Keratinocyte (primary cell): ENCODE measurements around the gene ZNF283. TPM values are rescaled to one million over a fixed set of nuclear protein-coding genes. Genes with fewer than 3 reads are reported as not detected.

Experiments
- DNase-seq: peaks from one replicate; pipeline ENCODE4 v3.0.0-alpha.2; 2011; ENCODE audit warnings: low read depth, missing footprints, low spot score
- FAIRE-seq: peaks from 2 replicates; lab custom pipeline; 2011; peaks lifted over from hg19 to GRCh38; lab: Jason Lieb, UNC
- H2AFZ ChIP-seq: 2 replicates; pipeline ENCODE4 v1.6.0; 2012; ENCODE audit warnings: low read length, control low read depth, inconsistent platforms; ENCODE audit not compliant: control insufficient read depth
- H3K27ac ChIP-seq: 2 replicates; pipeline ENCODE4 v1.5.1; 2011; ENCODE audit warnings: low read length; ENCODE audit not compliant: control insufficient read depth, insufficient read depth
- H3K27me3 ChIP-seq: 3 replicates; pipeline ENCODE4 v1.6.0; 2011; ENCODE audit warnings: low read length; ENCODE audit not compliant: control insufficient read depth, insufficient read depth; ENCODE audit errors: extremely low read depth
- H3K36me3 ChIP-seq, 2 experiments: 2 replicates in 1 of 2; 3 replicates in 1 of 2; pipeline ENCODE4 v1.5.1; 2011; ENCODE audit warnings: low read length in 2 of 2, mild to moderate bottlenecking in 1 of 2; ENCODE audit not compliant: control insufficient read depth in 2 of 2, insufficient read depth in 2 of 2; ENCODE audit errors: extremely low read depth in 1 of 2
- H3K4me1 ChIP-seq: 3 replicates; pipeline ENCODE4 v1.5.1; 2011; ENCODE audit warnings: low read length; ENCODE audit not compliant: control insufficient read depth, insufficient read depth; ENCODE audit errors: extremely low read depth
- H3K4me2 ChIP-seq: 3 replicates; pipeline ENCODE4 v1.6.0; 2011; ENCODE audit warnings: low read depth, low read length; ENCODE audit not compliant: control insufficient read depth, insufficient read depth; ENCODE audit errors: extremely low read depth
- H3K4me3 ChIP-seq, 3 experiments: fragments of 200-600 bp in 1 of 3; sonication (generic) in 1 of 3; 2 replicates in 2 of 3; 3 replicates in 1 of 3; pipeline ENCODE4 v1.5.1; 2011 to 2016; ENCODE audit warnings: low read length in 3 of 3, mild to moderate bottlenecking in 3 of 3, control low read depth in 2 of 3, inconsistent platforms in 1 of 3, low read depth in 1 of 3, mixed read lengths in 1 of 3, mixed run types in 1 of 3, moderate library complexity in 1 of 3; ENCODE audit not compliant: control insufficient read depth in 2 of 3, insufficient read depth in 2 of 3; ENCODE audit errors: extremely low read depth in 1 of 3
- H3K79me2 ChIP-seq: 2 replicates; pipeline ENCODE4 v1.6.0; 2012; ENCODE audit warnings: low read length; ENCODE audit not compliant: control insufficient read depth, insufficient read depth
- H3K9ac ChIP-seq: 3 replicates; pipeline ENCODE4 v1.6.0; 2011; ENCODE audit warnings: low read length; ENCODE audit not compliant: control insufficient read depth, insufficient read depth; ENCODE audit errors: extremely low read depth
- H3K9me1 ChIP-seq: 3 replicates; pipeline ENCODE4 v1.6.0; 2011; ENCODE audit warnings: low read length; ENCODE audit not compliant: control insufficient read depth, insufficient read depth; ENCODE audit errors: extremely low read depth
- H3K9me3 ChIP-seq: 2 replicates; pipeline ENCODE4 v1.5.1; 2012; ENCODE audit warnings: low read depth, low read length; ENCODE audit not compliant: control insufficient read depth
- H4K20me1 ChIP-seq: 3 replicates; pipeline ENCODE4 v1.6.0; 2011; ENCODE audit warnings: low read length; ENCODE audit not compliant: control insufficient read depth, insufficient read depth; ENCODE audit errors: extremely low read depth
- EZH2 ChIP-seq: IDR thresholded peaks from one replicate; pipeline ENCODE4 v1.6.1; 2012; ENCODE audit warnings: inconsistent platforms, mild to moderate bottlenecking, low read length, moderate library complexity
- dilution Hi-C: fragments of 300-500 bp; cut with MboI; formaldehyde crosslinking; loops from one replicate; pipeline ENCODE4 v1.7.0; 2020; ENCODE audit warnings: low sequenced_read_pairs; ENCODE audit not compliant: extremely low pct_ligation_motif_present
- polyA plus RNA-seq, 5 experiments: library from polyadenylated mRNA; depleted of rRNA in 3 of 5; stranded (reverse) in 3 of 5; stranded (forward) in 1 of 5; unstranded in 1 of 5; fragments of >200 nt; gene quantifications; 1 replicate in 1 of 5; 2 replicates in 3 of 5; 3 replicates in 1 of 5; pipeline versions ENCODE4 v1.2.1 to v1.2.3, GENCODE V29; 2011 to 2012; ENCODE audit warnings: missing spikeins in 2 of 5, low read depth in 1 of 5, low replicate concordance in 1 of 5
- TF ChIP-seq, protein P1 (sequence below), 3 experiments: IDR thresholded peaks in 1 of 3; conservative IDR thresholded peaks in 1 of 3; optimal IDR thresholded peaks in 1 of 3; 2 replicates in 2 of 3; 3 replicates in 1 of 3; pipeline versions ENCODE3 to v1.5.1; 2011; ENCODE audit warnings: low read length in 3 of 3, mild to moderate bottlenecking in 3 of 3, moderate library complexity in 2 of 3, control low read depth in 1 of 3, inconsistent platforms in 1 of 3; ENCODE audit not compliant: insufficient read depth in 2 of 3; ENCODE audit errors: extremely low read depth in 1 of 3

ZNF283 gene
- polyA plus RNA-seq, 1 donor (not counting 4 experiments of a cell fraction or from before 2014, with no cell fraction given), result 7.7 TPM

DNA sequence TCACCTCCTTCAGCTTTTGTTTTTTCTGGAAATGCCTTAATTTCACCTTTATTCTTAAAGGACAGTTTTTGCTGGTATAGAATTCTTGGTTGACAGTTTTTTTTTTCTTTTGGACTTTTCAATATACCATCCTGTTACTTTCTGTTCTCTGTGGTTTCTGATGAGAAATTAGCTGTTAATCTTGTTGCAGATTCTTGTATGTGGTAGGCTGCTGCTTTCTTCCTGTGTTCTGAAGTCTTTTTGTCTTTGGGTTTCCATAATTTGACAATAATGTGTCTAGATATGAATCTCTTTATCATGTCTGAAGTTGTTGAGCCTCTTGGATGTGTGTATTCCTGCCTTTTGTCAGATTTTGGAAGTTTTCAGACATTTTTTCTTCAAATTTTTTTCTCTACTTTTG, 12.0 kb downstream of the ZNF283 start:
- Histone ChIP-seq H4K20me1 (no peaks in the 10 kb centered on the region), H2AFZ (no peak overlapping the region), H3K4me2 (no peak overlapping the region), H3K4me3 (no peak overlapping the region), H3K79me2 (no peaks in the 10 kb centered on the region), H3K27ac (no peak overlapping the region), H3K36me3 (peaks cover 26 to 49% of the 10 kb centered on the region in 2 experiments), H3K4me1 (no peaks in the 10 kb centered on the region), H3K9me1 (no peaks in the 10 kb centered on the region), H3K9ac (no peak overlapping the region), H3K27me3 (no peaks in the 10 kb centered on the region), H3K9me3 (peaks cover 37% of the 10 kb centered on the region)
- peak; percentile 36 for FAIRE-seq
- TF ChIP-seq, protein P1, sequence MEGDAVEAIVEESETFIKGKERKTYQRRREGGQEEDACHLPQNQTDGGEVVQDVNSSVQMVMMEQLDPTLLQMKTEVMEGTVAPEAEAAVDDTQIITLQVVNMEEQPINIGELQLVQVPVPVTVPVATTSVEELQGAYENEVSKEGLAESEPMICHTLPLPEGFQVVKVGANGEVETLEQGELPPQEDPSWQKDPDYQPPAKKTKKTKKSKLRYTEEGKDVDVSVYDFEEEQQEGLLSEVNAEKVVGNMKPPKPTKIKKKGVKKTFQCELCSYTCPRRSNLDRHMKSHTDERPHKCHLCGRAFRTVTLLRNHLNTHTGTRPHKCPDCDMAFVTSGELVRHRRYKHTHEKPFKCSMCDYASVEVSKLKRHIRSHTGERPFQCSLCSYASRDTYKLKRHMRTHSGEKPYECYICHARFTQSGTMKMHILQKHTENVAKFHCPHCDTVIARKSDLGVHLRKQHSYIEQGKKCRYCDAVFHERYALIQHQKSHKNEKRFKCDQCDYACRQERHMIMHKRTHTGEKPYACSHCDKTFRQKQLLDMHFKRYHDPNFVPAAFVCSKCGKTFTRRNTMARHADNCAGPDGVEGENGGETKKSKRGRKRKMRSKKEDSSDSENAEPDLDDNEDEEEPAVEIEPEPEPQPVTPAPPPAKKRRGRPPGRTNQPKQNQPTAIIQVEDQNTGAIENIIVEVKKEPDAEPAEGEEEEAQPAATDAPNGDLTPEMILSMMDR (optimal IDR thresholded peaks at IDR 0.05 in 1 of 3, IDR thresholded peaks at IDR 0.05 in 1 of 3, conservative IDR thresholded peaks at IDR 0.05 in 1 of 3; ENCODE audit: extremely low read depth in 1 of 3, insufficient read depth in 2 of 3, low read length in 3 of 3), result no peak
- no peak for TF ChIP-seq EZH2
- DNase-seq, result no peak
- dilution Hi-C loops, result no loop called here

DNA sequence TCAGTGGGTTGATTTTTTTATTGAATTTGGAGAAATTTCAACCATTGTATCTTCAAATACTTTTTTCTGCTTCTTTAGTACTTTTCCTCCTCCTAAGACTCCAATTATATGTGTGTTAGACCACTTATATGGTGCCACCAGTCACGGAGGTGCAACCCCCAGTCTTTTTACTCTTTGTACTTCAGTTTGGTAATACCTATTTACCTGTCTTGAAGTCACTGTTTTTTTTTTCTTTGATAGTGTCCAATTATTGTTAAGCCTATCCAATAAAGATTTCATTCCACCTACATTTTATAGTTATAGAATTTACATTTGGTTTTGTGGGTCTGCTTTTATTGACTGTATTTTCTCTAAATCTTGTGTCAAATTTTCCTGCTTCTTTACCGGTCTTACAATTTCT, 14.9 kb downstream of the ZNF283 start:
- no peak for FAIRE-seq
- H3K9me1 ChIP-seq, result no peaks in the 10 kb centered on the region
- dilution Hi-C loops, result no loop called here
- H3K4me2 ChIP-seq, result no peak overlapping the region
- no peak overlapping the region for H3K27ac ChIP-seq
- TF ChIP-seq EZH2, result no peak
- TF ChIP-seq, protein P1 (optimal IDR thresholded peaks at IDR 0.05 in 1 of 3, IDR thresholded peaks at IDR 0.05 in 1 of 3, conservative IDR thresholded peaks at IDR 0.05 in 1 of 3; ENCODE audit: extremely low read depth in 1 of 3, insufficient read depth in 2 of 3, low read length in 3 of 3), result no peak
- H4K20me1 ChIP-seq, result no peaks in the 10 kb centered on the region
- DNase-seq, result no peak
- H3K9me3 ChIP-seq, result peaks cover 45% of the 10 kb centered on the region
- H3K36me3 ChIP-seq, result peaks cover 22 to 31% of the 10 kb centered on the region in 2 experiments
- no peak overlapping the region for H3K4me3 ChIP-seq
- H3K9ac ChIP-seq, result no peak overlapping the region
- H3K4me1 ChIP-seq, result no peaks in the 10 kb centered on the region
- no peak overlapping the region for H2AFZ ChIP-seq
- no peaks in the 10 kb centered on the region for H3K79me2 ChIP-seq
- H3K27me3 ChIP-seq, result no peaks in the 10 kb centered on the region
